Astrocyte (in vitro differentiated cells and primary cell): ENCODE data around the gene RIN1. TPM values are rescaled to one million over a fixed set of nuclear protein-coding genes. Genes with fewer than 3 reads are reported as not detected.

ENCODE experiments used
- DNase-seq: peaks from one replicate; pipeline ENCODE4 v3.0.0-alpha.2; 2010; ENCODE audit warnings: low read depth
- FAIRE-seq: peaks from 2 replicates; lab custom pipeline; 2011; peaks lifted over from hg19 to GRCh38; lab: Jason Lieb, UNC
- H2AFZ ChIP-seq: 2 replicates; pipeline ENCODE4 v1.6.0; 2012; ENCODE audit warnings: low read depth, low read length, inconsistent platforms
- H3K27ac ChIP-seq: 2 replicates; pipeline ENCODE4 v1.5.1; 2011; ENCODE audit warnings: low read depth, low read length, inconsistent platforms
- H3K27me3 ChIP-seq: 2 replicates; pipeline ENCODE4 v1.6.0; 2011; ENCODE audit warnings: low read length, inconsistent platforms; ENCODE audit not compliant: insufficient read depth
- H3K36me3 ChIP-seq: 2 replicates; pipeline ENCODE4 v1.5.1; 2011; ENCODE audit warnings: low read length, inconsistent platforms; ENCODE audit not compliant: insufficient read depth
- H3K4me1 ChIP-seq: 2 replicates; pipeline ENCODE4 v1.5.1; 2011; ENCODE audit warnings: low read length, inconsistent platforms; ENCODE audit not compliant: insufficient read depth
- H3K4me2 ChIP-seq: 2 replicates; pipeline ENCODE4 v1.6.0; 2012; ENCODE audit warnings: low read length, inconsistent platforms
- H3K4me3 ChIP-seq: 2 replicates; pipeline ENCODE4 v1.5.1; 2011; ENCODE audit warnings: low read depth, mild to moderate bottlenecking, low read length, inconsistent platforms; ENCODE audit not compliant: insufficient read depth
- H3K79me2 ChIP-seq: 2 replicates; pipeline ENCODE4 v1.6.0; 2012; ENCODE audit warnings: mild to moderate bottlenecking, low read length, inconsistent platforms; ENCODE audit not compliant: insufficient read depth
- H3K9ac ChIP-seq: 2 replicates; pipeline ENCODE4 v1.6.0; 2012; ENCODE audit warnings: mild to moderate bottlenecking, low read length, inconsistent platforms
- H3K9me3 ChIP-seq: 2 replicates; pipeline ENCODE4 v1.5.1; 2012; ENCODE audit warnings: low read depth, mild to moderate bottlenecking, low read length, inconsistent platforms; ENCODE audit not compliant: insufficient read depth
- H4K20me1 ChIP-seq: 2 replicates; pipeline ENCODE4 v1.6.0; 2012; ENCODE audit warnings: low read length, inconsistent platforms; ENCODE audit not compliant: insufficient read depth
- H3K27ac Mint-ChIP-seq: one replicate; pipeline ENCODE4 v1.8.0; 2021; ENCODE audit warnings: mild to moderate bottlenecking, mixed read lengths; ENCODE audit not compliant: unreplicated experiment
- H3K27me3 Mint-ChIP-seq: one replicate; pipeline ENCODE4 v1.8.0; 2021; ENCODE audit warnings: low read depth, mixed read lengths; ENCODE audit not compliant: unreplicated experiment
- H3K36me3 Mint-ChIP-seq: one replicate; pipeline ENCODE4 v1.8.0; 2021; ENCODE audit warnings: low read depth, mixed read lengths; ENCODE audit not compliant: unreplicated experiment
- H3K4me1 Mint-ChIP-seq: one replicate; pipeline ENCODE4 v1.8.0; 2021; ENCODE audit warnings: low read depth, mixed read lengths; ENCODE audit not compliant: unreplicated experiment
- H3K4me3 Mint-ChIP-seq: one replicate; pipeline ENCODE4 v1.8.0; 2021; ENCODE audit warnings: mild to moderate bottlenecking, moderate library complexity, mixed read lengths; ENCODE audit not compliant: unreplicated experiment
- H3K9me3 Mint-ChIP-seq: one replicate; pipeline ENCODE4 v1.8.0; 2021; ENCODE audit warnings: mild to moderate bottlenecking, mixed read lengths; ENCODE audit not compliant: unreplicated experiment
- CTCF ChIP-seq: IDR thresholded peaks from 2 replicates; pipeline ENCODE4 v1.5.1; 2011; ENCODE audit warnings: low read depth, mild to moderate bottlenecking, inconsistent platforms, low read length, moderate library complexity; ENCODE audit not compliant: insufficient read depth
- EZH2 ChIP-seq: IDR thresholded peaks from 2 replicates; pipeline ENCODE4 v1.6.1; 2012; ENCODE audit warnings: mild to moderate bottlenecking, low read length, inconsistent platforms; ENCODE audit not compliant: insufficient read depth
- total RNA-seq: library from RNA; stranded (reverse); gene quantifications from 2 replicates; pipeline ENCODE4 v1.2.1, GENCODE V29; 2021

RIN1 gene
- total RNA-seq, 1 donor from 2014 or later: 12.0 TPM

GRCh38 chr11:66327171-66328030 lies 8.8 kb downstream of the RIN1 start:
- Mint-ChIP-seq H3K9me3 (peaks cover 2% of the 10 kb centered on the region), H3K27me3 (no peaks in the 10 kb centered on the region), H3K4me3 (no peak overlapping the region), H3K27ac (peak overlapping the region; percentile 84), H3K4me1 (peaks cover 39% of the 10 kb centered on the region), H3K36me3 (peaks cover 2% of the 10 kb centered on the region)
- Histone ChIP-seq H2AFZ (peak overlapping the region; percentile 22), H4K20me1 (peaks cover 14% of the 10 kb centered on the region), H3K79me2 (no peaks in the 10 kb centered on the region), H3K4me3 (no peak overlapping the region), H3K4me2 (peak overlapping the region; percentile 75), H3K9ac (peak overlapping the region; percentile 74), H3K4me1 (peaks cover 46% of the 10 kb centered on the region), H3K9me3 (no peaks in the 10 kb centered on the region), H3K27ac (peak overlapping the region; percentile 84), H3K27me3 (no peaks in the 10 kb centered on the region), H3K36me3 (no peaks in the 10 kb centered on the region)
- FAIRE-seq: no peak
- no peak for TF ChIP-seq EZH2
- TF ChIP-seq CTCF: no peak
- peak; percentile 58 for DNase-seq

- Histone ChIP-seq H3K9ac (peak overlapping the region; percentile 74), H3K79me2 (no peaks in the 10 kb centered on the region), H3K27me3 (no peaks in the 10 kb centered on the region), H3K9me3 (no peaks in the 10 kb centered on the region), H4K20me1 (peaks cover 5% of the 10 kb centered on the region), H3K27ac (peak overlapping the region; percentile 84), H3K4me3 (no peak overlapping the region), H3K4me1 (peaks cover 46% of the 10 kb centered on the region), H3K4me2 (peak overlapping the region; percentile 75), H3K36me3 (no peaks in the 10 kb centered on the region), H2AFZ (peak overlapping the region; percentile 48)
- peaks cover 39% of the 10 kb centered on the region for H3K4me1 Mint-ChIP-seq
- no peak overlapping the region for H3K4me3 Mint-ChIP-seq
- H3K27ac Mint-ChIP-seq: peak overlapping the region; percentile 84
- H3K9me3 Mint-ChIP-seq: peaks cover 2% of the 10 kb centered on the region
- no peaks in the 10 kb centered on the region for H3K27me3 Mint-ChIP-seq
- no peak for DNase-seq
- TF ChIP-seq CTCF (no peak), EZH2 (no peak)
- H3K36me3 Mint-ChIP-seq: peaks cover 2% of the 10 kb centered on the region
- FAIRE-seq: no peak
These were observed 9.7 kb downstream of the RIN1 start for GRCh38 chr11:66326261-66327111.
